ENCODE data around the gene SVEP1.

SVEP1 gene

GRCh38 chr9:110588296-110588695 lies 8.8 kb upstream of the SVEP1 start (continued):
- TF ChIP-seq, protein P1, sequence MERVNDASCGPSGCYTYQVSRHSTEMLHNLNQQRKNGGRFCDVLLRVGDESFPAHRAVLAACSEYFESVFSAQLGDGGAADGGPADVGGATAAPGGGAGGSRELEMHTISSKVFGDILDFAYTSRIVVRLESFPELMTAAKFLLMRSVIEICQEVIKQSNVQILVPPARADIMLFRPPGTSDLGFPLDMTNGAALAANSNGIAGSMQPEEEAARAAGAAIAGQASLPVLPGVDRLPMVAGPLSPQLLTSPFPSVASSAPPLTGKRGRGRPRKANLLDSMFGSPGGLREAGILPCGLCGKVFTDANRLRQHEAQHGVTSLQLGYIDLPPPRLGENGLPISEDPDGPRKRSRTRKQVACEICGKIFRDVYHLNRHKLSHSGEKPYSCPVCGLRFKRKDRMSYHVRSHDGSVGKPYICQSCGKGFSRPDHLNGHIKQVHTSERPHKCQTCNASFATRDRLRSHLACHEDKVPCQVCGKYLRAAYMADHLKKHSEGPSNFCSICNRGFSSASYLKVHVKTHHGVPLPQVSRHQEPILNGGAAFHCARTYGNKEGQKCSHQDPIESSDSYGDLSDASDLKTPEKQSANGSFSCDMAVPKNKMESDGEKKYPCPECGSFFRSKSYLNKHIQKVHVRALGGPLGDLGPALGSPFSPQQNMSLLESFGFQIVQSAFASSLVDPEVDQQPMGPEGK (CRISPR knock-in tag; IDR thresholded peaks at IDR 0.05; ENCODE audit: borderline replicate concordance), result no peak

DNA sequence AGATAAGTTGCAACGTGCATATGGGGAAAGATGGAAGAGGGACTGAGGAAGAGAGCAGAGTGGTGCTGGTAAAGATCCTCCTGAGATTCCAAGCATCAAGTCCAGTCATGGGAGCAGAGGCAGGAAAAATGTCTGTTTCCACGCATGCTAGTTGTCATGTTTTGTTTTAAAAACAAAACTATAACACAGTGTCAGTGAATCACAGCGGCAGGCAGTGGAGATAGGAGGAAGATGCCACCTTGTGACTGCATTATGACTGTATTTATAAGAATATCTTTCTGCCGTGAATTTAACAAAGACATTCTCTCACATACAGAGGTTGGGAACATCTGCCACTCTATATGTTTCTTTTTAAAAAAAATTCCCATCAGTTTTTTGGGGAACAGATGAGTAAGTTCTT lies 3.7 kb upstream of the SVEP1 start:
- no peak for TF ChIP-seq OSR1 (CRISPR knock-in tag; IDR thresholded peaks at IDR 0.05)
- TF ChIP-seq ZNF70 (CRISPR knock-in tag; IDR thresholded peaks at IDR 0.05), result no peak
- TF ChIP-seq ZFP30 (CRISPR knock-in tag; IDR thresholded peaks at IDR 0.05), result no peak
- TF ChIP-seq CREB5 (CRISPR knock-in tag; IDR thresholded peaks at IDR 0.05; ENCODE audit: low read depth), result no peak
- TF ChIP-seq BACH2 (CRISPR knock-in tag; IDR thresholded peaks at IDR 0.05; ENCODE audit: borderline replicate concordance), result no peak
- no peak for TF ChIP-seq TOX (CRISPR knock-in tag; IDR thresholded peaks at IDR 0.05; ENCODE audit: borderline replicate concordance)
- TF ChIP-seq RARB (CRISPR knock-in tag; IDR thresholded peaks at IDR 0.05), result no peak
- ATAC-seq, result peak; percentile 26; the same call in 2 of the 3 replicates

GRCh38 chr9:110582156-110582555 lies 2.6 kb upstream of the SVEP1 start:
- no peak for TF ChIP-seq ESRRG (CRISPR knock-in tag; IDR thresholded peaks at IDR 0.05)

GRCh38 chr9:110580850-110581249 lies 1.3 kb upstream of the SVEP1 start:
- no peak for ATAC-seq
- TF ChIP-seq, protein P1 (CRISPR knock-in tag; IDR thresholded peaks at IDR 0.05; ENCODE audit: borderline replicate concordance), result no peak
- TF ChIP-seq ZFP3 (CRISPR knock-in tag; IDR thresholded peaks at IDR 0.05) (no peak), OSR1 (CRISPR knock-in tag; IDR thresholded peaks at IDR 0.05) (no peak), GLIS3 (CRISPR knock-in tag; IDR thresholded peaks at IDR 0.05) (no peak), TCF4 (CRISPR knock-in tag; IDR thresholded peaks at IDR 0.05; ENCODE audit: borderline replicate concordance) (no peak), ZNF70 (CRISPR knock-in tag; IDR thresholded peaks at IDR 0.05) (no peak), BACH2 (CRISPR knock-in tag; IDR thresholded peaks at IDR 0.05; ENCODE audit: borderline replicate concordance) (no peak), CREB5 (CRISPR knock-in tag; IDR thresholded peaks at IDR 0.05; ENCODE audit: low read depth) (no peak), ZNF8 (CRISPR knock-in tag; IDR thresholded peaks at IDR 0.05) (no peak), ARNTL (CRISPR knock-in tag; IDR thresholded peaks at IDR 0.05; ENCODE audit: borderline replicate concordance, low read depth) (no peak), ZFP30 (CRISPR knock-in tag; IDR thresholded peaks at IDR 0.05) (no peak), ZC3H10 (CRISPR knock-in tag; IDR thresholded peaks at IDR 0.05) (no peak), SNAI2 (CRISPR knock-in tag; IDR thresholded peaks at IDR 0.05) (no peak), RARB (CRISPR knock-in tag; IDR thresholded peaks at IDR 0.05) (no peak), CSDC2 (CRISPR knock-in tag; IDR thresholded peaks at IDR 0.05) (no peak), ESRRG (CRISPR knock-in tag; IDR thresholded peaks at IDR 0.05) (no peak), PPARA (CRISPR knock-in tag; IDR thresholded peaks at IDR 0.05; ENCODE audit: borderline replicate concordance) (no peak)
- TF ChIP-seq, protein P2, sequence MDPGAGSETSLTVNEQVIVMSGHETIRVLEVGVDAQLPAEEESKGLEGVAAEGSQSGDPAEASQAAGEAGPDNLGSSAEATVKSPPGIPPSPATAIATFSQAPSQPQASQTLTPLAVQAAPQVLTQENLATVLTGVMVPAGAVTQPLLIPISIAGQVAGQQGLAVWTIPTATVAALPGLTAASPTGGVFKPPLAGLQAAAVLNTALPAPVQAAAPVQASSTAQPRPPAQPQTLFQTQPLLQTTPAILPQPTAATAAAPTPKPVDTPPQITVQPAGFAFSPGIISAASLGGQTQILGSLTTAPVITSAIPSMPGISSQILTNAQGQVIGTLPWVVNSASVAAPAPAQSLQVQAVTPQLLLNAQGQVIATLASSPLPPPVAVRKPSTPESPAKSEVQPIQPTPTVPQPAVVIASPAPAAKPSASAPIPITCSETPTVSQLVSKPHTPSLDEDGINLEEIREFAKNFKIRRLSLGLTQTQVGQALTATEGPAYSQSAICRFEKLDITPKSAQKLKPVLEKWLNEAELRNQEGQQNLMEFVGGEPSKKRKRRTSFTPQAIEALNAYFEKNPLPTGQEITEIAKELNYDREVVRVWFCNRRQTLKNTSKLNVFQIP (CRISPR knock-in tag; IDR thresholded peaks at IDR 0.05; ENCODE audit: borderline replicate concordance, low read depth), result no peak
- TF ChIP-seq, protein P3, sequence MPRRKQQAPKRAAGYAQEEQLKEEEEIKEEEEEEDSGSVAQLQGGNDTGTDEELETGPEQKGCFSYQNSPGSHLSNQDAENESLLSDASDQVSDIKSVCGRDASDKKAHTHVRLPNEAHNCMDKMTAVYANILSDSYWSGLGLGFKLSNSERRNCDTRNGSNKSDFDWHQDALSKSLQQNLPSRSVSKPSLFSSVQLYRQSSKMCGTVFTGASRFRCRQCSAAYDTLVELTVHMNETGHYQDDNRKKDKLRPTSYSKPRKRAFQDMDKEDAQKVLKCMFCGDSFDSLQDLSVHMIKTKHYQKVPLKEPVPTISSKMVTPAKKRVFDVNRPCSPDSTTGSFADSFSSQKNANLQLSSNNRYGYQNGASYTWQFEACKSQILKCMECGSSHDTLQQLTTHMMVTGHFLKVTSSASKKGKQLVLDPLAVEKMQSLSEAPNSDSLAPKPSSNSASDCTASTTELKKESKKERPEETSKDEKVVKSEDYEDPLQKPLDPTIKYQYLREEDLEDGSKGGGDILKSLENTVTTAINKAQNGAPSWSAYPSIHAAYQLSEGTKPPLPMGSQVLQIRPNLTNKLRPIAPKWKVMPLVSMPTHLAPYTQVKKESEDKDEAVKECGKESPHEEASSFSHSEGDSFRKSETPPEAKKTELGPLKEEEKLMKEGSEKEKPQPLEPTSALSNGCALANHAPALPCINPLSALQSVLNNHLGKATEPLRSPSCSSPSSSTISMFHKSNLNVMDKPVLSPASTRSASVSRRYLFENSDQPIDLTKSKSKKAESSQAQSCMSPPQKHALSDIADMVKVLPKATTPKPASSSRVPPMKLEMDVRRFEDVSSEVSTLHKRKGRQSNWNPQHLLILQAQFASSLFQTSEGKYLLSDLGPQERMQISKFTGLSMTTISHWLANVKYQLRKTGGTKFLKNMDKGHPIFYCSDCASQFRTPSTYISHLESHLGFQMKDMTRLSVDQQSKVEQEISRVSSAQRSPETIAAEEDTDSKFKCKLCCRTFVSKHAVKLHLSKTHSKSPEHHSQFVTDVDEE (CRISPR knock-in tag; IDR thresholded peaks at IDR 0.05), result no peak

More at GRCh38 chr9:110582156-110582555, 2.6 kb upstream of the SVEP1 start:
- no peak for ATAC-seq

Measured in SK-N-SH treated with all-trans-retinoic acid at 6 μM for 48 hours (cell line).